K562 (cell line): ENCODE data around the gene TMEM86B. TPM values are rescaled to one million over a fixed set of nuclear protein-coding genes. Genes with fewer than 3 reads are reported as not detected.

ENCODE experiments used
- ATAC-seq: fragments of 200-7000 bp; cut with Tn5 transposase; 3 replicates; pipeline ENCODE4 v1.9.1; 2020; ENCODE audit warnings: moderate library complexity
- BruUV-seq: library from RNA; stranded (reverse); fragments of 400-500 nt; replicated peaks from 2 replicates; lab custom pipeline; 2021; lab: Mats Ljungman, UMichigan
- CTCF ChIA-PET: fragments of 300-600 bp; formaldehyde crosslinking; extraction: SDS; loops from one replicate; lab custom pipeline; 2021; ENCODE audit warnings: low intra/inter-chr PET ratio; lab: Yijun Ruan, JAX
- POLR2A ChIA-PET: fragments of 300-600, 350-650 bp; sonication (Branson Sonifier 250); formaldehyde crosslinking; extraction: SDS; loops from one replicate; lab custom pipeline; 2021; ENCODE audit warnings: antibody characterized with exemption, inconsistent platforms; lab: Yijun Ruan, JAX
- DNase-seq, 4 experiments: peaks; one replicate each; pipeline versions ENCODE4 v3.0.0 to v3.0.0-alpha.2; 2011 to 2018; ENCODE audit warnings: low spot score in 3 of 4, mixed read lengths in 3 of 4; ENCODE audit errors: extremely low read depth in 1 of 4
- FAIRE-seq: peaks from 2 replicates; lab custom pipeline; 2011; peaks lifted over from hg19 to GRCh38; lab: Jason Lieb, UNC
- H2AFZ ChIP-seq: 2 replicates; pipeline ENCODE4 v1.6.0; 2011; ENCODE audit warnings: low read depth, low read length, control low read depth, inconsistent platforms
- H3K27ac ChIP-seq: fragments of 200-600 bp; 3 replicates; pipeline ENCODE4 v1.8.0; 2011; ENCODE audit warnings: low read depth, mild to moderate bottlenecking, control low read depth, inconsistent platforms, low read length, moderate library complexity, mixed read lengths; ENCODE audit errors: extremely low read depth
- H3K27me3 ChIP-seq, 2 experiments: fragments of 300-600 bp in 1 of 2; 2 replicates in 1 of 2; 3 replicates in 1 of 2; pipeline versions ENCODE4 v1.6.0 to v1.8.0; 2011; ENCODE audit warnings: inconsistent platforms in 2 of 2, low read length in 2 of 2, mild to moderate bottlenecking in 1 of 2, mixed read lengths in 1 of 2, moderate library complexity in 1 of 2; ENCODE audit not compliant: control insufficient read depth in 2 of 2, insufficient read depth in 2 of 2
- H3K36me3 ChIP-seq: fragments of 300-600 bp; 3 replicates; pipeline ENCODE4 v1.8.0; 2011; ENCODE audit warnings: mild to moderate bottlenecking, low read length, inconsistent platforms; ENCODE audit not compliant: control insufficient read depth, insufficient read depth
- H3K4me1 ChIP-seq, 2 experiments: fragments of 200-600 bp in 1 of 2; replicated peaks in 1 of 2; 2 replicates in 1 of 2; 3 replicates in 1 of 2; pipeline versions ENCODE4 v1.5.1 to v1.8.0; 2011; ENCODE audit warnings: inconsistent platforms in 2 of 2, low read length in 2 of 2, mild to moderate bottlenecking in 1 of 2, mixed read lengths in 1 of 2, moderate library complexity in 1 of 2; ENCODE audit not compliant: control insufficient read depth in 2 of 2, insufficient read depth in 2 of 2
- H3K4me2 ChIP-seq: 2 replicates; pipeline ENCODE4 v1.6.1; 2011; ENCODE audit warnings: low read length, control low read depth, inconsistent platforms, mixed read lengths; ENCODE audit not compliant: insufficient read depth
- H3K4me3 ChIP-seq: fragments of 200-600 bp; sonication (generic), shearing (Covaris generic); 2 replicates; pipeline ENCODE4 v1.5.1; 2016; ENCODE audit warnings: control low read depth, inconsistent platforms
- H3K79me2 ChIP-seq: fragments of 200-600 bp; 3 replicates; pipeline ENCODE4 v1.8.0; 2011; ENCODE audit warnings: low read length, inconsistent platforms; ENCODE audit not compliant: control insufficient read depth, insufficient read depth
- H3K9ac ChIP-seq, 2 experiments: 2 replicates each; pipeline versions ENCODE4 v1.6.0 to v1.6.1; 2011; ENCODE audit warnings: low read depth in 2 of 2, low read length in 2 of 2, control low read depth in 1 of 2, inconsistent platforms in 1 of 2, mild to moderate bottlenecking in 1 of 2, mixed read lengths in 1 of 2; ENCODE audit not compliant: insufficient read depth in 1 of 2
- H3K9me1 ChIP-seq: one replicate; pipeline ENCODE4 v1.6.0; 2011; ENCODE audit warnings: inconsistent platforms, mild to moderate bottlenecking, low read length, moderate library complexity; ENCODE audit not compliant: control insufficient read depth, insufficient read depth
- H3K9me3 ChIP-seq: replicated peaks from 2 replicates; pipeline ENCODE4 v1.5.1; 2011; ENCODE audit warnings: low read depth, low read length, inconsistent platforms; ENCODE audit not compliant: control insufficient read depth, insufficient read depth
- H4K20me1 ChIP-seq: replicated peaks from 2 replicates; pipeline ENCODE4 v1.6.1; 2011; ENCODE audit warnings: low read length, inconsistent platforms, mixed read lengths; ENCODE audit not compliant: control insufficient read depth, insufficient read depth
- ELF4 ChIP-seq: fragments of 450-650 bp; formaldehyde crosslinking; IDR thresholded peaks from 2 replicates; pipeline ENCODE4 v1.4.0; 2022; ENCODE audit warnings: missing genetic modification characterization
- HDAC1 ChIP-seq, 2 experiments: fragments of 450-650 bp; IDR thresholded peaks; 2 replicates each; pipeline ENCODE4 v1.6.1; 2016 to 2017; ENCODE audit warnings: inconsistent platforms in 1 of 2, mild to moderate bottlenecking in 1 of 2, moderate library complexity in 1 of 2
- IRF9 ChIP-seq: fragments of 450-650 bp; IDR thresholded peaks from 2 replicates; pipeline ENCODE4 v1.6.1; 2016; ENCODE audit warnings: missing biosample characterization, missing genetic modification characterization
- MEF2A ChIP-seq: IDR thresholded peaks from 2 replicates; pipeline ENCODE4 v1.6.1; 2011; ENCODE audit warnings: low read depth, mild to moderate bottlenecking, low read length, moderate library complexity; ENCODE audit not compliant: control insufficient read depth
- MTA2 ChIP-seq: fragments of 450-650 bp; IDR thresholded peaks from 2 replicates; pipeline ENCODE4 v1.6.1; 2016; ENCODE audit warnings: low read depth
- NUFIP1 ChIP-seq: fragments of 450-650 bp; IDR thresholded peaks from 2 replicates; pipeline ENCODE4 v1.6.1; 2018; ENCODE audit not compliant: partially characterized antibody
- REST ChIP-seq, 2 experiments: fragments of 450-650 bp; formaldehyde crosslinking in 1 of 2; IDR thresholded peaks; 2 replicates each; pipeline versions ENCODE4 v1.4.0 to v1.6.1; 2014 to 2020; ENCODE audit warnings: mild to moderate bottlenecking in 2 of 2, borderline replicate concordance in 1 of 2, low read depth in 1 of 2
- SOX6 ChIP-seq: fragments of 450-650 bp; IDR thresholded peaks from 2 replicates; pipeline ENCODE4 v1.6.1; 2014; ENCODE audit warnings: mild to moderate bottlenecking
- ZBTB2 ChIP-seq: fragments of 450-650 bp; IDR thresholded peaks from 2 replicates; pipeline ENCODE4 v1.6.1; 2016; ENCODE audit warnings: antibody characterized with exemption
- ZNF311 ChIP-seq: fragments of 250-450 bp; sonication (Bioruptor Pico); IDR thresholded peaks from 2 replicates; pipeline ENCODE4 v1.4.0; 2020; ENCODE audit warnings: mild to moderate bottlenecking, moderate library complexity
- ZNF77 ChIP-seq: fragments of 250-450 bp; sonication (Bioruptor Pico); IDR thresholded peaks from 2 replicates; pipeline ENCODE4 v1.5.0; 2020
- WGBS: fragments of 100-300 bp; shearing (Covaris generic); methylation state at CpG from one replicate; pipeline ENCODE4 v1.1.6; 2016; ENCODE audit warnings: low coverage, mixed read lengths; ENCODE audit not compliant: insufficient coverage; ENCODE audit errors: missing lambda C conversion rate; 5-methylcytosine and 5-hydroxymethylcytosine counted together
- in situ Hi-C: fragments of 300-500 bp; cut with MboI; formaldehyde crosslinking; loops from 4 replicates; pipeline ENCODE4 v1.15.0; 2018; ENCODE audit warnings: inconsistent platforms, mixed read lengths
- intact Hi-C: fragments of 100-400 bp; cut with micrococcal nuclease; formaldehyde crosslinking; loops from 2 replicates; pipeline ENCODE4 v1.14.2; 2022
- polyA plus RNA-seq, 8 experiments: library from polyadenylated mRNA; depleted of rRNA in 4 of 8; stranded (reverse) in 5 of 8; unstranded in 3 of 8; fragments of >200 nt; fragmentation: Nextera tagmentation in 2 of 8; fragmentation: Illumina TruSeq in 1 of 8; extraction: Ambion mirVana in 2 of 8; extraction: Trizol in 1 of 8; gene quantifications; 2 replicates each; pipeline versions ENCODE4 v1.2.1 to v1.2.3, GENCODE V29; 2011 to 2014; ENCODE audit warnings: inconsistent platforms in 1 of 8, missing spikeins in 1 of 8
- total RNA-seq, 7 experiments: library from RNA; depleted of rRNA in 6 of 7; stranded (reverse); fragments of >200 nt in 6 of 7; fragmentation: Illumina TruSeq in 2 of 7; extraction: Trizol in 2 of 7; gene quantifications; 2 replicates each; pipeline versions ENCODE4 v1.2.1 to v1.2.3, GENCODE V29; 2011 to 2021; ENCODE audit warnings: low replicate concordance in 1 of 7

The TMEM86B gene
- total and polyA plus RNA-seq, 9 of the 15 experiments (the other 6 are each of a cell fraction or from before 2014, with no cell fraction given) = 0.28 to 7.9 (median 2.1) TPM

- TF ChIP-seq ZBTB2 (peak; percentile 36; the same call in 1 of the 2 replicates), ZNF311 (CRISPR knock-in tag) (no peak), IRF9 (tag) (no peak), ZNF77 (CRISPR knock-in tag) (no peak), ELF4 (CRISPR knock-in tag) (0 out of 2 replicates have a peak, but pooled peaks have one; percentile 46), MTA2 (0 out of 2 replicates have a peak, but pooled peaks have one; percentile 11), NUFIP1 (no peak), HDAC1 (IDR thresholded peaks at IDR 0.05) (0 out of 4 replicates have a peak, but pooled peaks of 1 of the 2 experiments have one; percentile 16), MEF2A (no peak)
Observed at GRCh38 chr19:55199620-55200204, 28.9 kb downstream of the TMEM86B start (continued).

- Histone ChIP-seq H3K9ac (no peak overlapping the region), H3K4me3 (no peak overlapping the region), H4K20me1 (no peaks in the 10 kb centered on the region), H3K79me2 (no peaks in the 10 kb centered on the region), H3K9me1 (no peaks in the 10 kb centered on the region), H3K4me1 (no peaks in the 10 kb centered on the region), H3K27ac (no peak overlapping the region), H3K4me2 (no peak overlapping the region), H3K27me3 (no peaks in the 10 kb centered on the region), H2AFZ (no peak overlapping the region), H3K36me3 (peaks cover 80% of the 10 kb centered on the region), H3K9me3 (no peaks in the 10 kb centered on the region)
- POLR2A ChIA-PET = interaction anchor here (0.7 to 2.0 kb wide), 4 partner anchors 8 to 207 kb away, joined by 3 to 9 read pairs (median 4); partner anchors contain the start of gene PTPRH
- CTCF ChIA-PET = no interaction called here
- WGBS = 83% methylated on average over 4 of the region's 5 CpGs
- in situ Hi-C loops (no loop called here), intact Hi-C loops (no loop called here)
- ATAC-seq = no peak
- TF ChIP-seq REST (IDR thresholded peaks at IDR 0.05; ENCODE audit: borderline replicate concordance) (peak; percentile 75), REST (CRISPR knock-in tag; IDR thresholded peaks at IDR 0.05; ENCODE audit: low read depth) (no peak), SOX6 (no peak)
- BruUV-seq = no TSS peak
- no peak for FAIRE-seq
- DNase-seq = no peak
Observed at GRCh38 chr19:55198651-55199050, 29.9 kb downstream of the TMEM86B start.
